ENCODE data around the gene SYNGAP1. TPM values are rescaled to one million over a fixed set of nuclear protein-coding genes. Genes with fewer than 3 reads are reported as not detected.

SYNGAP1 gene
- polyA plus RNA-seq, 1 of the 3 experiments (the other 2 are of a cell fraction), result 8.8 TPM

DNA sequence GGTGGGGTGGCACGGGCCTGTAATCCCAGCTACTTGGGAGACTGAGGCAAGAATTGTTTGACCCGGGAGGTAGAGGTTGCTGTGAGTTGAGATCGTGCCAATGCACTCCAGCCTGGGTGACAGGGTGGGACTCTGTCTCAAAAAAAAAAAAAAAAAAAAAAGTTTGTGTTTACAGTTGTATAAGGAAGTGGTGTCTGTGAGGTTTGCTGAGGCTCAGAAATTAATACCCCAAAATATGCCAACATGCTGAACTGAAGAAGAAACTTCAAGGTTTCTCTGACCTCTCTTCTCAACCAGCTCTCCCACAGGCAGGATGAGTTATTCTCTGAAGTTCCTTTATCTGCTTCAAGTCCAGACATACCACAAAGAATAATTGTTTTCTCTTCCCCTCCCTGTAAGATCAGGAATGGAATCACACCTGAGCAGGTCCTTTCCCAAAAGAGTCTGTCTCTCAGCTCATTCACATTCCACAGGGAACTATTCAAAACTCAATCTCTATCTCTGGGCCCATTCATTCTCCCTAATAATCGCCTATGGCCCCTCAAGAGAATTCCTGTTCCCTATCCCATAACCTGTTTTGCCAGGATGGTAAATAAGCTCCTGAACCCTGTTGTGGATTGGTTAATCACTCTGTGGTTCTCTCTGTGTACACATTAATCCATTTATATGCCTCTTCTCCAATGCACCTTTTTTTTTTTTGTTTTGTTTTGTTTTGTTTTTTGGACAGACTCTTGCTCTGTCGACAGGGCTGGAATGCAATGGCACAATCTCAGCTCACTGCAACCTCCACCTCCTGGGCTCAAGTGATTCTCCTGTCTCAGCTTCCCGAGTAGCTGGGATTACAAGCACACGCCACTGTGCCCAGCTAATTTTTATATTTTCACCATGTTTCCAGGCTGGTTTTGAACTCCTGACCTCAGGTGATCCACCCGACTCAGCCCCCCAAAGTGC lies 45.6 kb upstream of the SYNGAP1 start:
- H3K27ac ChIP-seq (ENCODE audit: low read depth in 2 of 2, low read length in 1 of 2), result peak overlapping the region in 1 of 2 experiments; percentile 35; a peak in 1 of 4 replicates
- no peak overlapping the region for H3K9ac ChIP-seq
- DNase-seq, result no peak
- peaks cover 8 to 10% of the 10 kb centered on the region in 2 experiments; a peak in 2 of 4 replicates for H3K4me1 ChIP-seq (ENCODE audit: control insufficient read depth in 1 of 2, insufficient read depth in 2 of 2, low read depth in 1 of 2, low read length in 1 of 2)
- no peak overlapping the region for H2AFZ ChIP-seq (ENCODE audit: low read depth)
- 80% methylated on average over 8 of the region's 8 CpGs for WGBS (ENCODE audit: low lambda C conversion rate)
- no peaks in the 10 kb centered on the region for H3K9me2 ChIP-seq
- CTCF ChIA-PET, result interaction anchor here (0.7 to 1.5 kb wide), 8 partner anchors 9 to 55 kb away, joined by 3 to 6 read pairs (median 3); partner anchors contain the start of gene KIFC1
- no peaks in the 10 kb centered on the region for H3K36me3 ChIP-seq (replicated peaks in 1 of 2; ENCODE audit: control insufficient read depth in 1 of 2, insufficient read depth in 2 of 2, low read length in 1 of 2)
- H3K4me3 ChIP-seq (ENCODE audit: low read depth in 2 of 2, low read length in 1 of 2), result no peak overlapping the region
- H4K20me1 ChIP-seq (ENCODE audit: insufficient read depth), result no peaks in the 10 kb centered on the region
- no peaks in the 10 kb centered on the region for H3K27me3 ChIP-seq (ENCODE audit: insufficient read depth)
- H3K9me3 ChIP-seq, result no peaks in the 10 kb centered on the region
- TF ChIP-seq TCF12 (IDR thresholded peaks at IDR 0.05) (no peak), YY1 (IDR thresholded peaks at IDR 0.05; ENCODE audit: low read depth) (no peak), EP300 (IDR thresholded peaks at IDR 0.05; ENCODE audit: borderline replicate concordance in 1 of 2, low read depth in 1 of 2, low read length in 1 of 2) (no peak), CTCF (IDR thresholded peaks at IDR 0.05) (no peak), JUND (IDR thresholded peaks at IDR 0.05) (no peak), CHD2 (IDR thresholded peaks at IDR 0.05; ENCODE audit: low read length, partially characterized antibody) (no peak), SIN3A (IDR thresholded peaks at IDR 0.05; ENCODE audit: borderline replicate concordance, low read depth, low read length) (no peak)
- no peaks in the 10 kb centered on the region for H3F3A ChIP-seq (replicated peaks; ENCODE audit: insufficient read depth)
- POLR2A ChIA-PET, result interaction anchor here (0.6 to 0.9 kb wide), 2 partner anchors 51 to 403 kb away, joined by 3 read pairs; no protein-coding TSS in a partner anchor
- H3K79me2 ChIP-seq (ENCODE audit: insufficient read depth), result no peaks in the 10 kb centered on the region
- H3K4me2 ChIP-seq, result no peak overlapping the region

DNA sequence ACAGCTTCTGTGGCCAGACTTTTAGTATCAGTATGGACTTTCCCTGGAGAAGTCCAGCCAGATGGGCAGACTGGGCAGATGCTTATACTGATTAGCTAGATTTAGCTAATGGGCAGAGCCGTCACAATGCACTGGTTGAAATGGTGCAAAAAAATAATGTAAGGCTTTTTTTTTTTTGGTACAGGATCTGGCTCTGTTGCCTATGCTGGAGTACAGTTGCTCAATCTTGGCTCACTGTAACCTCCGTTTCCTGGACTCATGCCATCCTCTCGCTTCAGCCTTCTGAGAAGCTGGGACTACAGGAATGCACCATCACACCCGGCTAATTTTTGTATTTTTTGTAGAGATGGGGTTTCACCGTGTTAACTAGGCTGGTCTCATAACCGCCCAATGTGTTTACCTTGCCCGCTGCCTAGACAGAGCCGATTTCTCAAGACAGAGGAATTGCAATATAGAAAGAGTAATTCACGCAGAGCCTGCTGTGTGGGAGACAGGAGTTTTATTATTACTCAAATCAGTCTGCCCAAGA lies 44.7 kb upstream of the SYNGAP1 start:
- no peak overlapping the region for H3K4me2 ChIP-seq
- H3K36me3 ChIP-seq (replicated peaks in 1 of 2; ENCODE audit: control insufficient read depth in 1 of 2, insufficient read depth in 2 of 2, low read length in 1 of 2), result no peaks in the 10 kb centered on the region

More for the DNA sequence above, 44.7 kb upstream of the SYNGAP1 start:
- H3K9me2 ChIP-seq, result no peaks in the 10 kb centered on the region
- H3K4me3 ChIP-seq (ENCODE audit: low read depth in 2 of 2, low read length in 1 of 2), result no peak overlapping the region
- CTCF ChIA-PET, result interaction anchor here (0.8 to 1.5 kb wide), 6 partner anchors 9 to 54 kb away, joined by 3 to 6 read pairs (median 4); partner anchors contain the start of gene KIFC1
- H3K9me3 ChIP-seq, result no peaks in the 10 kb centered on the region
- peak; percentile 43; the same call in 1 of the 2 replicates for TF ChIP-seq GATA2 (CRISPR knock-in tag; IDR thresholded peaks at IDR 0.05)
- peak; percentile 30; the same call in 1 of the 2 replicates for TF ChIP-seq NFIC (IDR thresholded peaks at IDR 0.05; ENCODE audit: borderline replicate concordance)
- TF ChIP-seq MEF2A (IDR thresholded peaks at IDR 0.05; ENCODE audit: borderline replicate concordance, low read depth), result no peak
- no peak for TF ChIP-seq FOSL2 (IDR thresholded peaks at IDR 0.05; ENCODE audit: borderline replicate concordance, low read depth)
- H2AFZ ChIP-seq (ENCODE audit: low read depth), result peak overlapping the region; percentile 67; the same call in 1 of the 2 replicates
- POLR2A ChIA-PET, result interaction anchor here (0.6 to 0.9 kb wide), 2 partner anchors 52 to 404 kb away, joined by 3 read pairs; no protein-coding TSS in a partner anchor
- H3K27me3 ChIP-seq (ENCODE audit: insufficient read depth), result no peaks in the 10 kb centered on the region
- DNase-seq, result peak; percentile 63
- H3K4me1 ChIP-seq (ENCODE audit: control insufficient read depth in 1 of 2, insufficient read depth in 2 of 2, low read depth in 1 of 2, low read length in 1 of 2), result peaks cover 8 to 10% of the 10 kb centered on the region in 2 experiments; a peak in 2 of 4 replicates
- H3K27ac ChIP-seq (ENCODE audit: low read depth in 2 of 2, low read length in 1 of 2), result peak overlapping the region in 1 of 2 experiments; percentile 35; a peak in 1 of 4 replicates
- no peaks in the 10 kb centered on the region for H3K79me2 ChIP-seq (ENCODE audit: insufficient read depth)
- no peak overlapping the region for H3K9ac ChIP-seq
- no peaks in the 10 kb centered on the region for H3F3A ChIP-seq (replicated peaks; ENCODE audit: insufficient read depth)
- no peaks in the 10 kb centered on the region for H4K20me1 ChIP-seq (ENCODE audit: insufficient read depth)
- WGBS (ENCODE audit: low lambda C conversion rate), result 40% methylated on average over 9 of the region's 9 CpGs

All from SK-N-SH (cell line).